MM.1S (cell line): Measurements from ENCODE around the gene ATP8B1.

Experiments used
- CTCF ChIP-seq: fragments of 300-600 bp; sonication (generic); IDR thresholded peaks from 2 replicates; pipeline ENCODE4 v1.5.1; 2016; ENCODE audit warnings: antibody characterized with exemption, low read length, mixed read lengths
- EZH2phosphoT487 ChIP-seq: fragments of 300-600 bp; sonication (generic); IDR thresholded peaks from 2 replicates; pipeline ENCODE4 v1.6.1; 2018; ENCODE audit warnings: antibody characterized with exemption, low read length

- no peak for TF ChIP-seq CTCF
- no peak for TF ChIP-seq EZH2phosphoT487
Observed at GRCh38 chr18:57748770-57749603, 54.1 kb downstream of the ATP8B1 start.
